ENCODE results near the gene RHOB.

DNA sequence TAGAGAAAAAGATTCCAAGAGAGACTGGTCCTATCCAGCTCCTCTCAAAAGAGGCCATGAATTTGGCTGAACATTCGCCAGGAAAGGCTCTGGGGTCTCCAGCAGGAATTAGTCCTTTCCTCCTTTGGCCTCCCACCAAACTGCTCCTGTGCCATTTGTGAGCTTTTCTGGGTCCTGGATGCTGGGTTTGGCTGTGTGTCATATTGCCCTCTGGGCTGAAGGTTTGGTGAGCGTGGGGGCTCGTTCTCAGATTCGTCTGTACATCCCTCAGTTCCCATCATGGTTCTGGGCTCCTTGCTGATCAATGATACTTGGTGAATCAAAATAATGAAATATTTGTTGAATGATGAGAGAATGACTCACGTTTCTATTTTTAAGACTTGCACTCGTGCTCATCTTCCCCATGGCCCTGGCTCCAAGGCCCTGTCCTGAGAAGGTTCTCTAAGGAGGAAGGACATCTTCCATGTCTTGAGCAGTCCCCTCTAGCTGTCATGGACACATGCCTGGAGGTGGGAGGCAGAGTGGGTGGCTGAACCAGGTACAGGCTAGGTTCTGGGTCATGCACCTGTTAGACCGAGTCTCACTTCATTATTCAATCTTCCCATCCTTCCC lies 47.8 kb upstream of the RHOB start:
- no peak for TF ChIP-seq ZC3H10 (CRISPR knock-in tag; IDR thresholded peaks at IDR 0.05)
- no peak for TF ChIP-seq ARNTL (CRISPR knock-in tag; IDR thresholded peaks at IDR 0.05; ENCODE audit: borderline replicate concordance, low read depth)
- no peak for TF ChIP-seq TCF4 (CRISPR knock-in tag; IDR thresholded peaks at IDR 0.05; ENCODE audit: borderline replicate concordance)
- TF ChIP-seq BACH2 (CRISPR knock-in tag; IDR thresholded peaks at IDR 0.05; ENCODE audit: borderline replicate concordance): no peak
- no peak for TF ChIP-seq GLIS3 (CRISPR knock-in tag; IDR thresholded peaks at IDR 0.05)
- TF ChIP-seq, protein P1, sequence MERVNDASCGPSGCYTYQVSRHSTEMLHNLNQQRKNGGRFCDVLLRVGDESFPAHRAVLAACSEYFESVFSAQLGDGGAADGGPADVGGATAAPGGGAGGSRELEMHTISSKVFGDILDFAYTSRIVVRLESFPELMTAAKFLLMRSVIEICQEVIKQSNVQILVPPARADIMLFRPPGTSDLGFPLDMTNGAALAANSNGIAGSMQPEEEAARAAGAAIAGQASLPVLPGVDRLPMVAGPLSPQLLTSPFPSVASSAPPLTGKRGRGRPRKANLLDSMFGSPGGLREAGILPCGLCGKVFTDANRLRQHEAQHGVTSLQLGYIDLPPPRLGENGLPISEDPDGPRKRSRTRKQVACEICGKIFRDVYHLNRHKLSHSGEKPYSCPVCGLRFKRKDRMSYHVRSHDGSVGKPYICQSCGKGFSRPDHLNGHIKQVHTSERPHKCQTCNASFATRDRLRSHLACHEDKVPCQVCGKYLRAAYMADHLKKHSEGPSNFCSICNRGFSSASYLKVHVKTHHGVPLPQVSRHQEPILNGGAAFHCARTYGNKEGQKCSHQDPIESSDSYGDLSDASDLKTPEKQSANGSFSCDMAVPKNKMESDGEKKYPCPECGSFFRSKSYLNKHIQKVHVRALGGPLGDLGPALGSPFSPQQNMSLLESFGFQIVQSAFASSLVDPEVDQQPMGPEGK (CRISPR knock-in tag; IDR thresholded peaks at IDR 0.05; ENCODE audit: borderline replicate concordance): no peak
- no peak for TF ChIP-seq RARB (CRISPR knock-in tag; IDR thresholded peaks at IDR 0.05)
- no peak for TF ChIP-seq TOX (CRISPR knock-in tag; IDR thresholded peaks at IDR 0.05; ENCODE audit: borderline replicate concordance)
- TF ChIP-seq SNAI2 (CRISPR knock-in tag; IDR thresholded peaks at IDR 0.05): no peak
- TF ChIP-seq, protein P2, sequence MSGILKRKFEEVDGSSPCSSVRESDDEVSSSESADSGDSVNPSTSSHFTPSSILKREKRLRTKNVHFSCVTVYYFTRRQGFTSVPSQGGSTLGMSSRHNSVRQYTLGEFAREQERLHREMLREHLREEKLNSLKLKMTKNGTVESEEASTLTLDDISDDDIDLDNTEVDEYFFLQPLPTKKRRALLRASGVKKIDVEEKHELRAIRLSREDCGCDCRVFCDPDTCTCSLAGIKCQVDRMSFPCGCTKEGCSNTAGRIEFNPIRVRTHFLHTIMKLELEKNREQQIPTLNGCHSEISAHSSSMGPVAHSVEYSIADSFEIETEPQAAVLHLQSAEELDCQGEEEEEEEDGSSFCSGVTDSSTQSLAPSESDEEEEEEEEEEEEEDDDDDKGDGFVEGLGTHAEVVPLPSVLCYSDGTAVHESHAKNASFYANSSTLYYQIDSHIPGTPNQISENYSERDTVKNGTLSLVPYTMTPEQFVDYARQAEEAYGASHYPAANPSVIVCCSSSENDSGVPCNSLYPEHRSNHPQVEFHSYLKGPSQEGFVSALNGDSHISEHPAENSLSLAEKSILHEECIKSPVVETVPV (CRISPR knock-in tag; IDR thresholded peaks at IDR 0.05): no peak

Data from SK-N-SH treated with all-trans-retinoic acid at 6 μM for 48 hours (cell line).